ENCODE data around the gene KRTAP22-1.

The KRTAP22-1 gene

GRCh38 chr21:30600787-30601186 is at the start of gene KRTAP22-1:
Gene KRTAP22-1, plus strand, starts transcription at chr21:30601087.
- DNase-seq (ENCODE audit: low read depth): no peak

DNA sequence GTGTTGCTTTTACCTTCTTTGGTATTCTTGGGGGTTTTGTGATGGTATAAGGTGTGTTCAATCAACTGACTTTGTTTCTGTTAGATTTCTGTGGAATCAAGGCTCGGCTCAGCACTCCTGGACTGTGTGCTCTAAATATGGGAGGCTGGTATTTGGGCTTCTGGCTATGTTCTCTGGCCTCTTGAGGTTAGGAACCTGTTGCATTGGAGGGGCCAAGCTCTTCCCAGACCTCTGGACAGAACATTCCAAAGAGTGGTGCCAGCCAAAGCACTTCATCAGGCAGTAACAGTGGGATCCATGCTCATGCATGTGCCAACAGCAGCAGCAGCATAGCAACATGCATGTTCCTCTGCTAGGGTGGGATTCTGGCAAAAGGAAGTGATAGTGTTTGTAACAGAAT is 48.1 kb upstream of the KRTAP22-1 start:
- no peak for DNase-seq (ENCODE audit: low read depth)

- no peak for DNase-seq (ENCODE audit: low read depth)
Measured at GRCh38 chr21:30555095-30555494, 45.8 kb upstream of the KRTAP22-1 start.

- DNase-seq (ENCODE audit: low read depth): no peak
Measured at GRCh38 chr21:30561264-30561895, 39.5 kb upstream of the KRTAP22-1 start, which contains the start of gene KRTAP19-7. Gene KRTAP19-7, minus strand, starts transcription at chr21:30561314. Its CDS starts 25 bp downstream, at chr21:30561289.

GRCh38 chr21:30561957-30562356 is 38.9 kb upstream of the KRTAP22-1 start:
- no peak for DNase-seq (ENCODE audit: low read depth)

- no peak for DNase-seq (ENCODE audit: low read depth)
Measured at GRCh38 chr21:30563072-30563471, 37.8 kb upstream of the KRTAP22-1 start.

DNA sequence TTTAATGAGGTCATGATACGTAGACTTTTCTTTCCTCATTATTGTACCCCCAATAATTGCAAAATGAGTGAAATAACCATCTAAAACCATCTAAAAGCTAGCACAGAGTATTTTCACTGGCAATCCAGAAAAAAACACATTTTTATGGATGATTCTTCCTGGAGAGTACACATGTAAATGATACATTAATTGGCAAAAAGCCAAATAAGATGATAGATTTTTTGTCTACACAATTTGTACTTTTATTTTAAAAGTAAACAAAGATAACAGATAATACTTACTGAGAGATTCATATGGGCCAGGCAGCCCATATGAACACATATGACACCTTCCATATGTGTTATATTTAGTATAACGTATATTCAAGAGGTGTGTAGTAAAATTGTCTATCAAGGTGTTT is 37.3 kb upstream of the KRTAP22-1 start:
- DNase-seq (ENCODE audit: low read depth): no peak

DNA sequence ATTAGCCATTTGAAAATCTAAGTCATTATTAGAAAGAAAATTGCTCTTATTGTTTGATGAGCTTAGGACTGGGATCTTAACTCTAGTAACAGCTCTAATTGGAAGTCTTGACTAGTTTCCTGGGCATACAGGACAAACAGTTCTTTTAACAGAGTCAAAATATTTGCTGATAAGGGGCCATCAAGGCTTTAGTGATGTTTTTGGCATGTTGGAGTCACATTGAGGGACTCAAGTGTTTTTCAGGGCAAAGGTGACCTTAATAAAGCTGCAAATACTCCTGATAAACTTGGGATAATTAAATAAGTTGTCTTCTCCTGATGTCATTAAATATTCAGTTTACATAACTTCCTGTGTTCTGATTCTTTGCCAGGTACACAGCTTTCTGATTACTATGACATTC is 33.3 kb upstream of the KRTAP22-1 start:
- no peak for DNase-seq (ENCODE audit: low read depth)

- no peak for DNase-seq (ENCODE audit: low read depth)
Measured at GRCh38 chr21:30577766-30578165, 23.1 kb upstream of the KRTAP22-1 start.

GRCh38 chr21:30579346-30579745 is 21.5 kb upstream of the KRTAP22-1 start:
- no peak for DNase-seq (ENCODE audit: low read depth)

DNA sequence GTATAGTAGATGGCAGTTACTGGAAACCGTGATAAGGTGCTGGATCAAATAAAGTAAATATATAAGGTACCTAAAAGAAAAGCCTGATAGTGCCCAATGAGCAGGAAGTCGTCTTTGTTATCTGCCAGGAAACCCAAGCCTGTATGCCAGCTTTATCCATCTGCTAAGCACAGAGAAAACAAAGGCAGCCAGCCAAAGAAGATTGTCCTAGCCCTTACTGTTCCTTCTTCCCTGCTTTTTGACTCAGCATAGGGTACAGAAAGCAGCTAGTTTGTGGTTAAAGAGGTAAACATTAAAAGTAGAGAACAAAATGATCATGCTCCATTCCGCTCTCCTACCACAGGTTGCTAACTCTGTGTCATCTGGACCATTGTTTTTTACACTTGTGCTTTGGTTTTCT is 20.8 kb upstream of the KRTAP22-1 start:
- no peak for DNase-seq (ENCODE audit: low read depth)

DNA sequence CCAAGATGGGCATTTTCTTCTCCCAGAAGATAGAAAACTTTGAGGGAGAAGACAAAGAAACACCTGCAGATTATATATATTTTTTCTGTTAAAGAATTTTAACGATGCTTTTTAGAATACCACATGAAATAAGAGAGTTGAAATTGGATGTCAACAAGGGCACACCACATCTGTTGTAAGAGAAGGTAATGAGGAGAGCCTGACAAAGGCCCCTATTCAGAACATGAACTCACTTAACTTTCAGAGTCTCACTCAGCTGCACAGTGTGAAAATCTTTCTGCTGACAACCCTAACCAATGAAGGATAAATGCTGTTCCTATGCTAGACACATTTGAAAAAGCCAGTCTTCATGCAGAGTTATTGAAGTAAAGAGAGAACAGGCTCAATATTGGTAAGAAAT is 18.0 kb upstream of the KRTAP22-1 start:
- no peak for DNase-seq (ENCODE audit: low read depth)

DNA sequence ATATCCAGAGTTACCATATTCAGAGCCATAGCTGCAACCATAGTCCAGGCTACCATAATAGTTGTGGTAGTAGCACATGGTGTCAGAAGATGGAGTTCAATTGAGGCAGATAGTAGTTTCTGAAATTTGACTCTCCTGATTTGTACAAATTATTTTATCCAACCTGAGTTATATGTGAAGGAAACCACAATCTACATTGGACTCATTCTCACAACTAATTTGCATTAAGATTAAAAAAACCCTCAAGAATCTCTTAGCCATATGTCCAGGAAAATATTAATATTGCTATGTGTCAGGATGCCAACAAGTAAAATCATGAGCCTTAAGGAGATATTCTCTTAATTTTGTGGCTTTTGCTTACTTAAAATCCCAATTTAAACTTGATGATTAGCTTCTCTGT is 10.6 kb upstream of the KRTAP22-1 start, which contains the start of gene KRTAP22-2:
TSS of gene KRTAP22-2 (minus strand) at position 101 of the 400 bp plus-strand sequence.
- no peak for DNase-seq (ENCODE audit: low read depth)

GRCh38 chr21:30592140-30592539 is 8.7 kb upstream of the KRTAP22-1 start, which contains the start of gene KRTAP6-3:
Gene KRTAP6-3, plus strand, starts transcription at chr21:30592440. Its CDS starts 6 bp downstream, at chr21:30592446.
- DNase-seq (ENCODE audit: low read depth): no peak

- DNase-seq (ENCODE audit: low read depth): no peak
Measured at GRCh38 chr21:30598802-30599201, 2.1 kb upstream of the KRTAP22-1 start, which contains the start of gene KRTAP6-2. Gene KRTAP6-2, minus strand, starts transcription at chr21:30598902. Its CDS starts 28 bp downstream, at chr21:30598874.

- no peak for DNase-seq (ENCODE audit: low read depth)
Measured at GRCh38 chr21:30605968-30606367, 5.1 kb downstream of the KRTAP22-1 start.

- no peak for DNase-seq (ENCODE audit: low read depth)
Measured at GRCh38 chr21:30612132-30612531, 11.2 kb downstream of the KRTAP22-1 start.

DNA sequence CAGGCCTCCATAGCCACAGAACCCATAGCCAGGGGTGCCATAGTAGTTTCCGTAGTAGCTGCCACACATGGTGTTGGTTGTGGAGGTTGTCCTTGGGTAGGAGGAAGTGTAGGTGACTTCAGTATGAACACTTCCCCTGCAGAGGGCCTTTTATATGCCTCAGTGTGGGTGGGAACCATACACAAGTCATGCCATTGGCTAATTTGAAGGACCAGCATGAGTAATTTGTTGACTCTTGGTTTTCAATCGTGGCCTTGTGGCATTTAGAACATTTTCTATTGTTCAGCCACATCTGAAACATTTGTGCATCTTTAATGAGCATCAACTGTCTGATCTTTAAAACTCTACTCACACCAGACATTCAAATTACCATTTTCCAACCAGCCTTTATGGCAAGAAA is 12.9 kb downstream of the KRTAP22-1 start, which contains the start of gene KRTAP6-1:
TSS of gene KRTAP6-1 (minus strand) at position 95 of the 400 bp plus-strand sequence. CDS start at position 69, 26 bp downstream.
- no peak for DNase-seq (ENCODE audit: low read depth)

GRCh38 chr21:30615199-30615598 is 14.3 kb downstream of the KRTAP22-1 start:
- DNase-seq (ENCODE audit: low read depth): no peak

DNA sequence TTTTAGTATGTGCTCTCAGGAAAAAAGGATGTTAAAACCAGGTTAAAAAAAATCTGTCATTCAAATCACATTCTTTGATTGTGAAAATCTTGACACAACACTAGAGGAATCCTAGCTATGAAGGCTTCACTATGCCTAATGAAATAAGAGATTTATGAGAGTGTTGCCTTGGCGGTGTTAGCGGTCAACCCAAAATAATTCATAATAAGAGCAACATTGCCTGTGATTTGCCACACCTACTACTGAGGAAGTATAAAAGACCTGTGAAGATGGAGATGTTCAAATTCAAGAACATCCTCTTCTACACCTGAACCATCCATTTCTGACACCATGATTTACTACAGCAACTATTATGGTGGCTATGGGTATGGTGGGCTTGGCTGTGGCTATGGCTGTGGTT is 15.2 kb downstream of the KRTAP22-1 start, which contains the start of gene KRTAP20-1:
TSS of gene KRTAP20-1 (plus strand) at position 301 of the 400 bp plus-strand sequence. CDS start at position 331, 30 bp downstream.
- DNase-seq (ENCODE audit: low read depth): no peak

DNA sequence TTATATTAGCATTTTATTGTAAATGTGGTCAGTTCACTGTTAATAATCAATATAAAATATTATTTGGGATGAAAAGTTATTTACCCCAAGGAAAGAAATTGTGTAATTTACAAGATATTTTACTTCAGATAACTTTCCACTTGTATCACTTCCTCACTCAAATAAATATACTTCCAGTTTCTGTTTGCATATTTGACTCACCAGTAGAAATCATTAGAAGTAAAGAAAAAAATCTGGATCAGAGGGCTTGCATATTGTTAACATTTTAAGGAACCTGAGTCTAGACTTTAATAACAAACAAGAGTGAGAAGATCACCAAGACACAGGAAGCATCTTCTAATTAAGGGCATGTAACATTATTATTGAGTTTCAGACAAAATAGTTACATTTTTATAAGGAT is 19.2 kb downstream of the KRTAP22-1 start:
- DNase-seq (ENCODE audit: low read depth): no peak

DNA sequence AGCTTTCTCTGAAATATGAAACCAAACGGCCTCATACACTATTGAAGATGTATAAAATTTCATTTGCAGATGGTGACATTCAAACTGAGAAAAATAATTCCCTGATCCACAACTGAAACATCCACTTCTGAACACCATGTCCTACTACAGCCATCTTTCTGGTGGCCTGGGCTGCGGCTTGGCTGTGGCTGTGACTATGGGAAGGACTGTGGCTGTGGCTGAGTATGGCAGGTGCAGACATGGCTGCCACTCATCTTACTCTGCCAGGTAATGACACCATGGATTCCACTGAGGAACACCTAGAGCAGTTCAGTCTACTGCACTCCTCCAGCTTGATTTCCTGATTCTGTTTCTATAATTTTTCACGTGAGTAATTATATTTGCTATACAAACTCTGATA is 19.6 kb downstream of the KRTAP22-1 start, which contains the start of gene KRTAP20-4:
TSS of gene KRTAP20-4 (plus strand) at position 106 of the 400 bp plus-strand sequence.
- no peak for DNase-seq (ENCODE audit: low read depth)

GRCh38 chr21:30623362-30623761 is 22.5 kb downstream of the KRTAP22-1 start:
- DNase-seq (ENCODE audit: low read depth): no peak

Data from activated T-cell treated with anti-CD3 and anti-CD28 coated beads for 1 hour (primary cell).